ENCODE measurements around the gene CDK19. TPM values are rescaled to one million over a fixed set of nuclear protein-coding genes. Genes with fewer than 3 reads are reported as not detected.
A peak's percentile ranks its signal among the peaks of the same experiment; 100 is the strongest.

The CDK19 gene
- total RNA-seq, 1 donor from 2014 or later = 41.6 TPM

- Mint-ChIP-seq H3K4me3 (no peak overlapping the region), H3K36me3 (peaks cover 15% of the 10 kb centered on the region), H3K27ac (no peak overlapping the region), H3K27me3 (ENCODE audit: low read depth) (no peaks in the 10 kb centered on the region), H3K4me1 (no peaks in the 10 kb centered on the region), H3K9me3 (no peaks in the 10 kb centered on the region)
- DNase-seq (ENCODE audit: low spot score in 2 of 2, unreplicated experiment in 2 of 2) = no peak
- TF ChIP-seq CTCF (IDR thresholded peaks at IDR 0.05; ENCODE audit: unreplicated experiment) = no peak
These were observed 188.8 kb downstream of the CDK19 start for GRCh38 chr6:110626442-110626841.

GRCh38 chr6:110625883-110626282 lies 189.4 kb downstream of the CDK19 start:
- Mint-ChIP-seq H3K27ac (no peak overlapping the region), H3K27me3 (ENCODE audit: low read depth) (no peaks in the 10 kb centered on the region), H3K9me3 (no peaks in the 10 kb centered on the region), H3K4me1 (peaks cover under 1% of the 10 kb centered on the region), H3K4me3 (no peak overlapping the region), H3K36me3 (peaks cover 18% of the 10 kb centered on the region)
- TF ChIP-seq CTCF (IDR thresholded peaks at IDR 0.05; ENCODE audit: unreplicated experiment) = no peak
- no peak for DNase-seq (ENCODE audit: low spot score in 2 of 2, unreplicated experiment in 2 of 2)

GRCh38 chr6:110622912-110623578 lies 192.2 kb downstream of the CDK19 start:
- H3K4me1 Mint-ChIP-seq = peaks cover 26% of the 10 kb centered on the region
- no peak overlapping the region for H3K27ac Mint-ChIP-seq
- no peak overlapping the region for H3K4me3 Mint-ChIP-seq
- no peak for TF ChIP-seq CTCF (IDR thresholded peaks at IDR 0.05; ENCODE audit: unreplicated experiment)
- H3K27me3 Mint-ChIP-seq (ENCODE audit: low read depth) = no peaks in the 10 kb centered on the region
- DNase-seq (ENCODE audit: low spot score in 2 of 2, unreplicated experiment in 2 of 2) = no peak
- no peaks in the 10 kb centered on the region for H3K9me3 Mint-ChIP-seq
- peaks cover 27% of the 10 kb centered on the region for H3K36me3 Mint-ChIP-seq

- Mint-ChIP-seq H3K9me3 (no peaks in the 10 kb centered on the region), H3K4me3 (no peak overlapping the region), H3K27ac (no peak overlapping the region), H3K4me1 (peaks cover 26% of the 10 kb centered on the region), H3K36me3 (peaks cover 36% of the 10 kb centered on the region), H3K27me3 (ENCODE audit: low read depth) (no peaks in the 10 kb centered on the region)
- TF ChIP-seq CTCF (IDR thresholded peaks at IDR 0.05; ENCODE audit: unreplicated experiment) = no peak
- DNase-seq (ENCODE audit: low spot score in 2 of 2, unreplicated experiment in 2 of 2) = no peak
These were observed 194.2 kb downstream of the CDK19 start for GRCh38 chr6:110621061-110621460.

GRCh38 chr6:110620065-110620464 lies 195.2 kb downstream of the CDK19 start:
- Mint-ChIP-seq H3K36me3 (peaks cover 39% of the 10 kb centered on the region), H3K27ac (peak overlapping the region; percentile 54), H3K9me3 (no peaks in the 10 kb centered on the region), H3K4me3 (no peak overlapping the region), H3K4me1 (peaks cover 26% of the 10 kb centered on the region), H3K27me3 (ENCODE audit: low read depth) (no peaks in the 10 kb centered on the region)
- DNase-seq (ENCODE audit: low spot score in 2 of 2, unreplicated experiment in 2 of 2) = no peak
- no peak for TF ChIP-seq CTCF (IDR thresholded peaks at IDR 0.05; ENCODE audit: unreplicated experiment)

All from mesothelial cell of epicardium (in vitro differentiated cells).